PC-9 (cell line): ENCODE measurements around the gene LRRC59. TPM values are rescaled to one million over a fixed set of nuclear protein-coding genes. Genes with fewer than 3 reads are reported as not detected.

ENCODE experiments used
- BruUV-seq: library from RNA; stranded (reverse); fragments of 400-500 nt; replicated peaks from 2 replicates; lab custom pipeline; 2021; lab: Mats Ljungman, UMichigan
- CTCF ChIA-PET: fragments of 300-600 bp; sonication (Branson Sonifier 250); formaldehyde crosslinking; loops from one replicate; lab custom pipeline; 2022; ENCODE audit warnings: antibody characterized with exemption; lab: Charles Lee
- POLR2A ChIA-PET: fragments of 300-600 bp; sonication (Branson Sonifier 250); formaldehyde crosslinking; loops from one replicate; lab custom pipeline; 2022; ENCODE audit warnings: antibody characterized with exemption; ENCODE audit not compliant: unreplicated experiment; lab: Charles Lee
- DNase-seq, 2 experiments: peaks; one replicate each; pipeline versions ENCODE4 v3.0.0 to v3.0.0-alpha.2; 2015 to 2022; ENCODE audit warnings: mixed read lengths in 1 of 2
- H2AFZ ChIP-seq: fragments of 200-600 bp; sonication (generic); 2 replicates; pipeline ENCODE4 v1.8.1; 2017; ENCODE audit warnings: antibody characterized with exemption
- H3F3A ChIP-seq: fragments of 200-600 bp; sonication (generic); 2 replicates; pipeline ENCODE4 v1.8.1; 2017; ENCODE audit warnings: antibody characterized with exemption, mild to moderate bottlenecking, low read depth; ENCODE audit not compliant: insufficient read depth
- H3K27ac ChIP-seq: fragments of 200-600 bp; sonication (generic); 2 replicates; pipeline ENCODE4 v1.6.1; 2016; ENCODE audit warnings: mixed run types
- H3K27me3 ChIP-seq: fragments of 200-600 bp; sonication (generic); 2 replicates; pipeline ENCODE4 v1.6.1; 2016; ENCODE audit warnings: low read depth, mixed run types; ENCODE audit not compliant: insufficient read depth
- H3K36me3 ChIP-seq: fragments of 200-600 bp; sonication (generic); 2 replicates; pipeline ENCODE4 v1.6.1; 2016; ENCODE audit warnings: low read depth, mixed run types
- H3K4me1 ChIP-seq: fragments of 200-600 bp; sonication (generic); replicated peaks from 2 replicates; pipeline ENCODE4 v1.6.1; 2016; ENCODE audit warnings: mixed run types; ENCODE audit not compliant: insufficient read depth
- H3K4me2 ChIP-seq: fragments of 200-600 bp; sonication (generic); 2 replicates; pipeline ENCODE4 v1.6.1; 2017; ENCODE audit warnings: mixed run types
- H3K4me3 ChIP-seq: fragments of 200-600 bp; sonication (generic); 2 replicates; pipeline ENCODE4 v1.6.1; 2016; ENCODE audit warnings: mixed run types
- H3K79me2 ChIP-seq: fragments of 200-600 bp; sonication (generic); 2 replicates; pipeline ENCODE4 v1.6.1; 2017; ENCODE audit warnings: low read depth, mixed run types
- H3K9me2 ChIP-seq: fragments of 200-600 bp; sonication (generic); 2 replicates; pipeline ENCODE4 v1.8.1; 2017; ENCODE audit warnings: mild to moderate bottlenecking; ENCODE audit not compliant: insufficient read depth
- H3K9me3 ChIP-seq: fragments of 200-600 bp; sonication (generic); 2 replicates; pipeline ENCODE4 v1.8.1; 2016; ENCODE audit warnings: low read depth; ENCODE audit not compliant: insufficient read depth
- H4K20me1 ChIP-seq: fragments of 200-600 bp; sonication (generic); 2 replicates; pipeline ENCODE4 v1.8.1; 2017; ENCODE audit not compliant: insufficient read depth
- CTCF ChIP-seq: fragments of 200-600 bp; sonication (generic); conservative IDR thresholded peaks from 2 replicates; pipeline ENCODE4 v1.6.1; 2017; ENCODE audit warnings: mixed run types, antibody characterized with exemption, mild to moderate bottlenecking, moderate library complexity
- EZH2 ChIP-seq: fragments of 200-600 bp; sonication (generic); IDR thresholded peaks from 2 replicates; pipeline ENCODE4 v1.8.0; 2017; ENCODE audit warnings: antibody characterized with exemption, low read depth
- intact Hi-C: fragments of 100-400 bp; cut with micrococcal nuclease; formaldehyde crosslinking; loops from one replicate; pipeline ENCODE4 v1.10.0; 2022; ENCODE audit not compliant: unreplicated experiment
- total RNA-seq: library from RNA; stranded (reverse); gene quantifications from 2 replicates; pipeline ENCODE4 v1.2.3, GENCODE V29; 2021

Gene LRRC59
- total RNA-seq, 1 experiment from 2014 or later, result 102 TPM

GRCh38 chr17:50352693-50353599, 44.4 kb downstream of the LRRC59 start:
- peaks cover 5% of the 10 kb centered on the region; the same call in 1 of the 2 replicates for H3K79me2 ChIP-seq
- ChIA-PET CTCF (no interaction called here), POLR2A (no interaction called here)
- no peak for DNase-seq
- no TSS peak for BruUV-seq
- peaks cover 6% of the 10 kb centered on the region; the same call in 1 of the 2 replicates for H3F3A ChIP-seq
- H3K36me3 ChIP-seq, result 0 out of 2 replicates have a peak, but pooled peaks cover 7% of the 10 kb centered on the region
- no peaks in the 10 kb centered on the region for H3K27me3 ChIP-seq
- no peaks in the 10 kb centered on the region for H3K9me2 ChIP-seq
- H3K4me2 ChIP-seq, result no peak overlapping the region
- H3K4me3 ChIP-seq, result no peak overlapping the region
- intact Hi-C loops, result no loop called here
- H3K4me1 ChIP-seq, result no peaks in the 10 kb centered on the region
- TF ChIP-seq CTCF (no peak), EZH2 (no peak)
- H2AFZ ChIP-seq, result no peak overlapping the region
- peaks cover 3% of the 10 kb centered on the region for H4K20me1 ChIP-seq
- no peaks in the 10 kb centered on the region for H3K9me3 ChIP-seq
- no peak overlapping the region for H3K27ac ChIP-seq

GRCh38 chr17:50352072-50352692, 45.1 kb downstream of the LRRC59 start:
- Histone ChIP-seq H3K36me3 (0 out of 2 replicates have a peak, but pooled peaks cover 7% of the 10 kb centered on the region), H3K9me2 (no peaks in the 10 kb centered on the region), H3K4me3 (no peak overlapping the region), H3K9me3 (no peaks in the 10 kb centered on the region), H3K27me3 (no peaks in the 10 kb centered on the region), H3K4me1 (0 out of 2 replicates have a peak, but pooled peaks cover under 1% of the 10 kb centered on the region), H3K27ac (no peak overlapping the region), H2AFZ (no peak overlapping the region), H3K79me2 (peaks cover 13% of the 10 kb centered on the region), H4K20me1 (peaks cover 3% of the 10 kb centered on the region), H3F3A (peaks cover 13% of the 10 kb centered on the region; the same call in 1 of the 2 replicates), H3K4me2 (no peak overlapping the region)
- DNase-seq, result no peak
- CTCF ChIA-PET, result no interaction called here
- intact Hi-C loops, result no loop called here
- POLR2A ChIA-PET, result no interaction called here
- no peak for TF ChIP-seq EZH2
- BruUV-seq, result no TSS peak

- no TSS peak for BruUV-seq
- Histone ChIP-seq H3K4me3 (no peak overlapping the region), H3K27me3 (no peaks in the 10 kb centered on the region), H3F3A (peaks cover 14% of the 10 kb centered on the region; the same call in 1 of the 2 replicates), H3K36me3 (0 out of 2 replicates have a peak, but pooled peaks cover 5% of the 10 kb centered on the region), H3K9me2 (no peaks in the 10 kb centered on the region), H3K27ac (no peak overlapping the region), H3K79me2 (peaks cover 22% of the 10 kb centered on the region), H3K4me2 (no peak overlapping the region), H2AFZ (no peak overlapping the region), H3K4me1 (0 out of 2 replicates have a peak, but pooled peaks cover 4% of the 10 kb centered on the region), H4K20me1 (peaks cover 3% of the 10 kb centered on the region), H3K9me3 (no peaks in the 10 kb centered on the region)
- ChIA-PET CTCF (interaction anchor here (0.5 kb wide), 1 partner anchor 54 kb away, joined by 3 read pairs; no protein-coding TSS in a partner anchor), POLR2A (no interaction called here)
- DNase-seq, result no peak
- intact Hi-C loops, result no loop called here
- TF ChIP-seq EZH2 (no peak), CTCF (no peak)
These were observed 46.6 kb downstream of the LRRC59 start for GRCh38 chr17:50350733-50351132.
